Ovary (tissue), 3 donors: ENCODE measurements around the gene ACKR2.
A peak's percentile ranks its signal among the peaks of the same experiment; 100 is the strongest.

ENCODE experiments used
- POLR2A ChIP-seq: fragments of 450-650 bp; IDR thresholded peaks from one replicate; pipeline ENCODE4 v1.6.1; 2017; ENCODE audit warnings: antibody characterized with exemption, mild to moderate bottlenecking, moderate library complexity
- TF ChIP-seq, protein P1 (sequence below), 3 donors: fragments of 450-650 bp in 2 of 3; fragments of 200-600 bp in 1 of 3; IDR thresholded peaks; one replicate each; pipeline versions ENCODE4 v1.5.1 to v1.8.0; 2016 to 2022; ENCODE audit warnings: antibody characterized with exemption in 3 of 3, mild to moderate bottlenecking in 1 of 3
- donor health status: DM: no; HTN: no; CAD: no.

DNA sequence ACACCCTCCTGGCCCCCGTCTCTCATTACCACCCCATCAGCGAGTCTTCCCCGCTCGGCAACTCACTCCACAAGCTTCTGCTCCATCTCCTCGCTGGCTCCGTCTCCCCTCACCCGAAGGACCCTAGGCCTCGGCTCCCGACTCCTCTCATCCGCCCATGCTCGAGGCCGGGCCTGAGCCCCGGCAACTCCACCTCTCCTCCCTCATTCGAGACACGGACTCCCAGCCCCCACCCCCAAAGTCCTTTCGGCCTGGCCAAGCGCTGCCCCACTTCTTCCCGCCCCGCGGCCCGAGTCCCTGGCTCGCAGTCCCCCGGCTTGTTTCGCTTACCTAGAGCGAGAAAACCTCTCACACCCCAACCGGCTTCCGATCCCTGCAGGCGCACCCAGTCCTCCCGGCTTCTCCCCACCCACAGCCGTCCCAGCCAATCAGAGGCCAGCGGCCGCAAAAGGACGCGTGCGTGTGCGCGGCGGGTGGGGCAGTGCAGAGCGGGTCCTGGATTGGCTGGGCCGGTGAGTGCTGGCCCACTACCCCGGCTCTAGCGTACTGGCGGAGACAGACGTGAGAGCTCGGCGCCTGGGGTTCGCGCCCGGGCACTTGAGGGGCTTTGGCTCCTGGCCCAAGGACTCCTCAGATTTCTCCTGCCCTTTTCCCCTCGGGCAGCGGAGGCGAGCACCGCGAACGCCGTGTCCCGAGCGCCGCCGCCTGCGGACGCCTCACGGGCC is 5.0 kb upstream of the ACKR2 start, which contains the start of gene HIGD1A:
- TF ChIP-seq POLR2A, result peak; percentile 92
- TF ChIP-seq, protein P1, sequence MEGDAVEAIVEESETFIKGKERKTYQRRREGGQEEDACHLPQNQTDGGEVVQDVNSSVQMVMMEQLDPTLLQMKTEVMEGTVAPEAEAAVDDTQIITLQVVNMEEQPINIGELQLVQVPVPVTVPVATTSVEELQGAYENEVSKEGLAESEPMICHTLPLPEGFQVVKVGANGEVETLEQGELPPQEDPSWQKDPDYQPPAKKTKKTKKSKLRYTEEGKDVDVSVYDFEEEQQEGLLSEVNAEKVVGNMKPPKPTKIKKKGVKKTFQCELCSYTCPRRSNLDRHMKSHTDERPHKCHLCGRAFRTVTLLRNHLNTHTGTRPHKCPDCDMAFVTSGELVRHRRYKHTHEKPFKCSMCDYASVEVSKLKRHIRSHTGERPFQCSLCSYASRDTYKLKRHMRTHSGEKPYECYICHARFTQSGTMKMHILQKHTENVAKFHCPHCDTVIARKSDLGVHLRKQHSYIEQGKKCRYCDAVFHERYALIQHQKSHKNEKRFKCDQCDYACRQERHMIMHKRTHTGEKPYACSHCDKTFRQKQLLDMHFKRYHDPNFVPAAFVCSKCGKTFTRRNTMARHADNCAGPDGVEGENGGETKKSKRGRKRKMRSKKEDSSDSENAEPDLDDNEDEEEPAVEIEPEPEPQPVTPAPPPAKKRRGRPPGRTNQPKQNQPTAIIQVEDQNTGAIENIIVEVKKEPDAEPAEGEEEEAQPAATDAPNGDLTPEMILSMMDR (IDR thresholded peaks at IDR 0.05), result no peak
